Kidney (tissue), 14 donors: ENCODE data around the gene HPCAL1. TPM values are rescaled to one million over a fixed set of nuclear protein-coding genes. Genes with fewer than 3 reads are reported as not detected.

Experiments used
- DNase-seq, 5 donors: peaks; one replicate each; pipeline ENCODE4 v3.0.0-alpha.2; 2013 to 2020
- FAIRE-seq: peaks from 2 replicates; lab custom pipeline; 2012; peaks lifted over from hg19 to GRCh38; lab: Jason Lieb, UNC
- H3K27ac ChIP-seq, 2 donors: one replicate each; pipeline ENCODE4 v1.7.0; 2013; ENCODE audit warnings: low read depth in 2 of 2, low read length in 2 of 2, inconsistent platforms in 1 of 2
- H3K27me3 ChIP-seq: one replicate; pipeline ENCODE4 v1.7.1; 2013; ENCODE audit warnings: low read length, inconsistent platforms; ENCODE audit not compliant: control insufficient read depth, insufficient read depth
- H3K36me3 ChIP-seq, 3 donors: one replicate each; pipeline versions ENCODE4 v1.7.0 to v1.7.1; 2013; ENCODE audit warnings: low read length in 3 of 3, control low read depth in 1 of 3, inconsistent platforms in 1 of 3; ENCODE audit not compliant: insufficient read depth in 3 of 3, control insufficient read depth in 2 of 3
- H3K4me1 ChIP-seq, 3 donors: one replicate each; pipeline versions ENCODE4 v1.7.0 to v1.7.1; 2013; ENCODE audit warnings: low read length in 3 of 3, inconsistent platforms in 1 of 3, low read depth in 1 of 3; ENCODE audit not compliant: control insufficient read depth in 2 of 3, insufficient read depth in 2 of 3
- H3K4me3 ChIP-seq, 3 donors: one replicate each; pipeline versions ENCODE4 v1.7.0 to v1.8.1; 2013; ENCODE audit warnings: low read length in 3 of 3, control low read depth in 1 of 3, inconsistent platforms in 1 of 3
- H3K9ac ChIP-seq, 3 donors: one replicate each; pipeline versions ENCODE4 v1.7.0 to v1.7.1; 2013; ENCODE audit warnings: low read length in 3 of 3, control low read depth in 1 of 3, inconsistent platforms in 1 of 3
- H3K9me3 ChIP-seq, 3 donors: one replicate each; pipeline versions ENCODE4 v1.7.0 to v1.7.1; 2013; ENCODE audit warnings: low read length in 3 of 3, control low read depth in 1 of 3, inconsistent platforms in 1 of 3; ENCODE audit not compliant: control insufficient read depth in 2 of 3, insufficient read depth in 1 of 3
- intact Hi-C: fragments of 100-400 bp; cut with DNase I; formaldehyde crosslinking; loops from one replicate; pipeline ENCODE4 v1.11.1; 2022
- polyA plus RNA-seq: library from polyadenylated mRNA; stranded (reverse); fragments of 350-450 nt; fragmentation: Illumina TruSeq; extraction: RNeasy Lipid Tissue Mini Kit (QIAGEN cat#74804); gene quantifications from one replicate; pipeline ENCODE4 v1.2.3, GENCODE V29; 2014; ENCODE audit warnings: low read depth, low replicate concordance; ENCODE audit not compliant: insufficient read depth
- total RNA-seq: library from RNA; stranded (reverse); fragmentation: NEBNext Ultra II Directional; extraction: Animal tissue kit (Norgen Biotek cat#: 25700); gene quantifications from one replicate; pipeline ENCODE4 v1.2.1, GENCODE V29; 2021
- TF ChIP-seq, protein P1 (sequence below): IDR thresholded peaks from 3 replicates; pipeline ENCODE4 v1.5.1; 2012; ENCODE audit warnings: mild to moderate bottlenecking, moderate library complexity, borderline replicate concordance; ENCODE audit not compliant: insufficient read depth; ENCODE audit errors: extremely low read depth
- donor health status: control.
- donor health status: control.
- donor health status: control.
- donor health status: control.
- donor health status: control.
- donor health status: DM: yes; HTN: yes; CAD: no.
- donor health status: Normal renal cell carcinoma (clear cell type).

The HPCAL1 gene
- total and polyA plus RNA-seq, 2 donors from 2014 or later: 47.3 to 121 TPM

DNA sequence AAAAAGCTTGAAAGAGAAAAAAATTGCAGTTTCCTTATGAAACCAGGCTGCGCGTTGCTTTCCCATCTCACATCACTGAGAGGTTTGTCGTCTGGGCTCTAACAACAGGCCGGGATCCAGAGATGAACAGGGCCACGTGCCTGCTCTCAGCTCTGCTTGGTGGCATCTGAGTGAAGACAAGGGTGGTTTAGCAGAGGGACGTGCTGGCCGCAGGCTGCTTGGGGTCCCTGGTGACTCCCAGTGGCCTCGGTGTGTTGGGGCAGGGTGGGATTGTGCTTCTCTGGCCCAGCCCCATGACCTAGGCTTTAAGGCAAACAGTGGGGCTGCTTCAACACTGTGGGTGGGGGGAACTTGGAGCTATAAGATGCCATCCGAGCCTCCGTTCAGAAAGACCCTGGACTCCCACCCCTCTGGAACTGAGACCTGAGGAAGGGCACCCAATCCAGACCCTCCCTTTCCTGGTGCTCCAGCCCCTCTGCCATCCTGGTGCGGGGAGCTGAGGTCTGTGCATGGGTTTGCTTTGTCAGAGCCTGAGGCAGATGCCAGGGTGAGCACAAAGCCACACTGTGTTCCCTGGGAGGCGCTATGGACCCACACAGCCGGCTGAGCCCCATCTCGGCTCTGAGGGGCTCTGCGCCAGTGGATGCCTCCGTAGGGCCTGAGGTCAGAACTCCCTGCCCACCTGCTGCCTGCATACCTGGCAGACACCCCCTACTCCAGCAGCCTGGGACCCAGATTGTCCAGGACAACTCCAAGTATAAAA, 18.4 kb upstream of the HPCAL1 start:
- no peaks in the 10 kb centered on the region for H3K27me3 ChIP-seq
- peaks cover 0 to 12% (median 4%) of the 10 kb centered on the region in 3 donors for H3K4me1 ChIP-seq
- DNase-seq (peak in 1 of 5 donors; percentile 35), FAIRE-seq (no peak)
- intact Hi-C loops: no loop called here
- H3K9ac ChIP-seq: no peak overlapping the region
- H3K27ac ChIP-seq: no peak overlapping the region
- TF ChIP-seq, protein P1, sequence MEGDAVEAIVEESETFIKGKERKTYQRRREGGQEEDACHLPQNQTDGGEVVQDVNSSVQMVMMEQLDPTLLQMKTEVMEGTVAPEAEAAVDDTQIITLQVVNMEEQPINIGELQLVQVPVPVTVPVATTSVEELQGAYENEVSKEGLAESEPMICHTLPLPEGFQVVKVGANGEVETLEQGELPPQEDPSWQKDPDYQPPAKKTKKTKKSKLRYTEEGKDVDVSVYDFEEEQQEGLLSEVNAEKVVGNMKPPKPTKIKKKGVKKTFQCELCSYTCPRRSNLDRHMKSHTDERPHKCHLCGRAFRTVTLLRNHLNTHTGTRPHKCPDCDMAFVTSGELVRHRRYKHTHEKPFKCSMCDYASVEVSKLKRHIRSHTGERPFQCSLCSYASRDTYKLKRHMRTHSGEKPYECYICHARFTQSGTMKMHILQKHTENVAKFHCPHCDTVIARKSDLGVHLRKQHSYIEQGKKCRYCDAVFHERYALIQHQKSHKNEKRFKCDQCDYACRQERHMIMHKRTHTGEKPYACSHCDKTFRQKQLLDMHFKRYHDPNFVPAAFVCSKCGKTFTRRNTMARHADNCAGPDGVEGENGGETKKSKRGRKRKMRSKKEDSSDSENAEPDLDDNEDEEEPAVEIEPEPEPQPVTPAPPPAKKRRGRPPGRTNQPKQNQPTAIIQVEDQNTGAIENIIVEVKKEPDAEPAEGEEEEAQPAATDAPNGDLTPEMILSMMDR: no peak
- no peaks in the 10 kb centered on the region for H3K9me3 ChIP-seq
- no peaks in the 10 kb centered on the region for H3K36me3 ChIP-seq
- no peak overlapping the region for H3K4me3 ChIP-seq

DNA sequence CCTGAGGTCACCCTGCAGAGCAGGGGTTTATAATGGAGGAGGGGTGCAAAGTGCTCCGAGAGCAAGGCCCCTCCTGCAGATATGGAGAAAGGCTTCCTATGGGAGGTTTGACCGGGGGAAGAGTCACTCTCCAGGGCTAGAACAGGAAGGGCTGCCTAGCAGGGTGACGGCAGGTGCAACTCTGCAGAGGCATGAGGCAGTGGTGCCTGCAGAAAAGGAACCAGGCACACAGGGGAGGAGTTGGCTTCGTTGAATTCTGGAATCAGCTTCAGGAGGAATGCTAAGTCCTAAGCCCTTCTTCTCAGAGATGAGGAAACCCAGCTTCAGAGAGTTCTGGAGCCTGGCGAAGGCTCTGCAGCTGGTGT, 17.5 kb upstream of the HPCAL1 start:
- H3K36me3 ChIP-seq: no peaks in the 10 kb centered on the region
- no peak overlapping the region for H3K9ac ChIP-seq
- no peaks in the 10 kb centered on the region for H3K9me3 ChIP-seq
- peak overlapping the region in 1 of 2 donors; percentile 78 for H3K27ac ChIP-seq
- FAIRE-seq (no peak), DNase-seq (no peak)
- peaks cover 0 to 12% (median 4%) of the 10 kb centered on the region in 3 donors for H3K4me1 ChIP-seq
- TF ChIP-seq, protein P1: no peak
- H3K4me3 ChIP-seq: no peak overlapping the region
- H3K27me3 ChIP-seq: no peaks in the 10 kb centered on the region
- intact Hi-C loops: no loop called here

GRCh38 chr2:10285556-10286198, 17.0 kb upstream of the HPCAL1 start:
- peak in 3 of 5 donors; percentile 36 to 92 (median 47) for DNase-seq
- peaks cover 0 to 12% (median 4%) of the 10 kb centered on the region in 3 donors for H3K4me1 ChIP-seq
- no peaks in the 10 kb centered on the region for H3K9me3 ChIP-seq
- intact Hi-C loops: no loop called here
- no peak for FAIRE-seq
- H3K27me3 ChIP-seq: no peaks in the 10 kb centered on the region
- H3K9ac ChIP-seq: no peak overlapping the region
- H3K36me3 ChIP-seq: no peaks in the 10 kb centered on the region
- H3K27ac ChIP-seq: peak overlapping the region; percentile 2 to 78
- TF ChIP-seq, protein P1: no peak
- no peak overlapping the region for H3K4me3 ChIP-seq
